HepG2 (cell line): ENCODE measurements around the gene CADPS. TPM values are rescaled to one million over a fixed set of nuclear protein-coding genes. Genes with fewer than 3 reads are reported as not detected.

Source experiments
- ATAC-seq: fragments of 200-7000 bp; cut with Tn5 transposase; 3 replicates; pipeline ENCODE4 v1.9.1; 2020; ENCODE audit warnings: mild to moderate bottlenecking, moderate library complexity
- BruUV-seq: library from RNA; stranded (reverse); fragments of 400-500 nt; replicated peaks from 2 replicates; lab custom pipeline; 2021; lab: Mats Ljungman, UMichigan
- CTCF ChIA-PET: fragments of 300-600 bp; formaldehyde crosslinking; extraction: SDS; loops from one replicate; lab custom pipeline; 2021; ENCODE audit warnings: low total read pairs, inconsistent platforms, low intra/inter-chr PET ratio; lab: Yijun Ruan, JAX
- POLR2A ChIA-PET: fragments of 350-600 bp; sonication (Branson Sonifier 250); formaldehyde crosslinking; loops from one replicate; lab custom pipeline; 2020; ENCODE audit warnings: antibody characterized with exemption, inconsistent platforms; lab: Yijun Ruan, JAX
- DNase-seq: peaks from one replicate; pipeline ENCODE4 v3.0.0-alpha.2; 2015; ENCODE audit warnings: low spot score
- FAIRE-seq: peaks from 3 replicates; lab custom pipeline; 2011; peaks lifted over from hg19 to GRCh38; lab: Jason Lieb, UNC
- H2AFZ ChIP-seq: one replicate; pipeline ENCODE4 v1.6.1; 2011; ENCODE audit warnings: low read length, inconsistent platforms
- H3K27ac ChIP-seq: fragments of 300-600 bp; 3 replicates; pipeline ENCODE4 v1.8.0; 2011; ENCODE audit warnings: mixed run types, mild to moderate bottlenecking, mixed read lengths, low read length, inconsistent platforms; ENCODE audit not compliant: insufficient read depth; ENCODE audit errors: extremely low read length
- H3K27me3 ChIP-seq, 2 experiments: fragments of 200-600 bp in 1 of 2; 2 replicates in 1 of 2; 3 replicates in 1 of 2; pipeline versions ENCODE4 v1.6.0 to v1.8.0; 2011; ENCODE audit warnings: low read length in 2 of 2, mild to moderate bottlenecking in 2 of 2, moderate library complexity in 2 of 2, inconsistent platforms in 1 of 2; ENCODE audit not compliant: insufficient read depth in 2 of 2, control insufficient read depth in 1 of 2
- H3K36me3 ChIP-seq, 2 experiments: fragments of 200-600 bp in 1 of 2; replicated peaks in 1 of 2; 2 replicates in 1 of 2; 3 replicates in 1 of 2; pipeline versions ENCODE4 v1.5.1 to v1.8.0; 2011; ENCODE audit warnings: low read length in 2 of 2, inconsistent platforms in 1 of 2; ENCODE audit not compliant: insufficient read depth in 2 of 2, control insufficient read depth in 1 of 2
- H3K4me1 ChIP-seq: 2 replicates; pipeline ENCODE4 v1.5.1; 2012; ENCODE audit warnings: low read length, inconsistent platforms; ENCODE audit not compliant: insufficient read depth
- H3K4me2 ChIP-seq: 2 replicates; pipeline ENCODE4 v1.6.0; 2011; ENCODE audit warnings: low read depth, low read length, inconsistent platforms
- H3K4me3 ChIP-seq, 3 experiments: fragments of 200-600 bp in 1 of 3; sonication (generic), shearing (Covaris generic) in 1 of 3; replicated peaks in 1 of 3; 2 replicates each; pipeline ENCODE4 v1.5.1; 2011 to 2016; ENCODE audit warnings: low read length in 3 of 3, inconsistent platforms in 2 of 3, low read depth in 2 of 3, mild to moderate bottlenecking in 2 of 3, control low read depth in 1 of 3, mixed read lengths in 1 of 3; ENCODE audit not compliant: insufficient read depth in 1 of 3
- H3K79me2 ChIP-seq: one replicate; pipeline ENCODE4 v1.6.1; 2011; ENCODE audit warnings: low read length, inconsistent platforms; ENCODE audit not compliant: insufficient read depth
- H3K9ac ChIP-seq: 2 replicates; pipeline ENCODE4 v1.6.0; 2011; ENCODE audit warnings: mild to moderate bottlenecking, low read depth, low read length, inconsistent platforms; ENCODE audit not compliant: insufficient read depth
- H3K9me3 ChIP-seq: 2 replicates; pipeline ENCODE4 v1.5.1; 2012; ENCODE audit warnings: mild to moderate bottlenecking, low read length
- H4K20me1 ChIP-seq: 2 replicates; pipeline ENCODE4 v1.6.0; 2011; ENCODE audit warnings: inconsistent platforms, mild to moderate bottlenecking, low read length, moderate library complexity; ENCODE audit not compliant: insufficient read depth
- MXD4 ChIP-seq: IDR thresholded peaks from 2 replicates; pipeline ENCODE4 v1.6.1; 2016; ENCODE audit warnings: mild to moderate bottlenecking, missing biosample characterization, missing genetic modification reagents
- SMC3 ChIP-seq: IDR thresholded peaks from 2 replicates; pipeline ENCODE4 v1.6.1; 2011; ENCODE audit warnings: low read length, improper control_type of control experiment
- STAG1 ChIP-seq: sonication (generic); formaldehyde crosslinking; IDR thresholded peaks from 2 replicates; pipeline ENCODE4 v1.4.0; 2020; ENCODE audit warnings: missing genetic modification reagents
- ZNF749 ChIP-seq: sonication (generic); formaldehyde crosslinking; IDR thresholded peaks from 2 replicates; pipeline ENCODE4 v1.8.0; 2022; ENCODE audit warnings: mild to moderate bottlenecking, missing genetic modification reagents, moderate library complexity, borderline replicate concordance
- WGBS: methylation state at CpG from one replicate; pipeline ENCODE4 v1.1.6; 2017; ENCODE audit warnings: low lambda C conversion rate; 5-methylcytosine and 5-hydroxymethylcytosine counted together
- in situ Hi-C: cut with HindIII; loops from 2 replicates; pipeline ENCODE4 v1.10.0; 2017; ENCODE audit warnings: low pct_unique_long_range_greater_than_20kb; ENCODE audit not compliant: extremely low pct_ligation_motif_present
- intact Hi-C: fragments of 100-400 bp; cut with micrococcal nuclease; formaldehyde crosslinking; loops from one replicate; pipeline ENCODE4 v1.10.0; 2022; ENCODE audit not compliant: unreplicated experiment
- polyA plus RNA-seq, 8 experiments: library from polyadenylated mRNA; depleted of rRNA in 3 of 8; stranded (reverse) in 7 of 8; unstranded in 1 of 8; fragments of >200 nt; fragmentation: Illumina TruSeq in 4 of 8; extraction: Trizol in 4 of 8; gene quantifications; 2 replicates each; pipeline versions ENCODE4 v1.2.1 to v1.2.3, GENCODE V29; 2011 to 2016; ENCODE audit warnings: low read depth in 4 of 8, missing spikeins in 1 of 8, mixed read lengths in 1 of 8; ENCODE audit not compliant: insufficient read depth in 1 of 8
- total RNA-seq, 5 experiments: library from RNA; depleted of rRNA; stranded (reverse); fragments of >200 nt; fragmentation: Illumina TruSeq; extraction: Trizol; gene quantifications; 2 replicates each; pipeline ENCODE4 v1.2.3, GENCODE V29; 2016; ENCODE audit warnings: low read depth in 1 of 5
- TF ChIP-seq, protein P1 (sequence below): sonication (generic); formaldehyde crosslinking; IDR thresholded peaks from 2 replicates; pipeline ENCODE4 v1.5.0; 2020; ENCODE audit warnings: mild to moderate bottlenecking, missing genetic modification reagents, moderate library complexity

Gene CADPS
- total and polyA plus RNA-seq, 2 of the 13 experiments (the other 11 are each of a cell fraction or from before 2014, with no cell fraction given) = not detected

- no peak overlapping the region for H3K4me3 ChIP-seq
- intact Hi-C loops (loop anchor here (2.0 to 5.0 kb wide), 2 partner anchors 67 to 358 kb away; no protein-coding TSS in a partner anchor), in situ Hi-C loops (loop anchor here (5.0 to 10.0 kb wide), 2 partner anchors 228 to 355 kb away; no protein-coding TSS in a partner anchor)
- POLR2A ChIA-PET = no interaction called here
- CTCF ChIA-PET = interaction anchor here (0.9 kb wide), 1 partner anchor 225 kb away, joined by 4 read pairs; no protein-coding TSS in a partner anchor
- H3K4me2 ChIP-seq = no peak overlapping the region
- WGBS = 0% methylated on average over 2 of the region's 2 CpGs
- peak; percentile 63 for FAIRE-seq
- H3K27me3 ChIP-seq = no peaks in the 10 kb centered on the region
- ATAC-seq = no peak
- DNase-seq = no peak
- BruUV-seq = no TSS peak
- no peaks in the 10 kb centered on the region for H4K20me1 ChIP-seq
- H3K36me3 ChIP-seq = no peaks in the 10 kb centered on the region
- H3K9me3 ChIP-seq = no peaks in the 10 kb centered on the region
- H2AFZ ChIP-seq = no peak overlapping the region
- no peak overlapping the region for H3K27ac ChIP-seq
- no peaks in the 10 kb centered on the region for H3K79me2 ChIP-seq
- H3K9ac ChIP-seq = no peak overlapping the region
- no peaks in the 10 kb centered on the region for H3K4me1 ChIP-seq
- TF ChIP-seq MXD4 (CRISPR knock-in tag) = no peak
- TF ChIP-seq, protein P1, sequence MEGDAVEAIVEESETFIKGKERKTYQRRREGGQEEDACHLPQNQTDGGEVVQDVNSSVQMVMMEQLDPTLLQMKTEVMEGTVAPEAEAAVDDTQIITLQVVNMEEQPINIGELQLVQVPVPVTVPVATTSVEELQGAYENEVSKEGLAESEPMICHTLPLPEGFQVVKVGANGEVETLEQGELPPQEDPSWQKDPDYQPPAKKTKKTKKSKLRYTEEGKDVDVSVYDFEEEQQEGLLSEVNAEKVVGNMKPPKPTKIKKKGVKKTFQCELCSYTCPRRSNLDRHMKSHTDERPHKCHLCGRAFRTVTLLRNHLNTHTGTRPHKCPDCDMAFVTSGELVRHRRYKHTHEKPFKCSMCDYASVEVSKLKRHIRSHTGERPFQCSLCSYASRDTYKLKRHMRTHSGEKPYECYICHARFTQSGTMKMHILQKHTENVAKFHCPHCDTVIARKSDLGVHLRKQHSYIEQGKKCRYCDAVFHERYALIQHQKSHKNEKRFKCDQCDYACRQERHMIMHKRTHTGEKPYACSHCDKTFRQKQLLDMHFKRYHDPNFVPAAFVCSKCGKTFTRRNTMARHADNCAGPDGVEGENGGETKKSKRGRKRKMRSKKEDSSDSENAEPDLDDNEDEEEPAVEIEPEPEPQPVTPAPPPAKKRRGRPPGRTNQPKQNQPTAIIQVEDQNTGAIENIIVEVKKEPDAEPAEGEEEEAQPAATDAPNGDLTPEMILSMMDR (CRISPR knock-in tag) = peak; percentile 42
- peak; percentile 49 for TF ChIP-seq STAG1 (CRISPR knock-in tag)
- TF ChIP-seq ZNF749 (CRISPR knock-in tag) = no peak
- peak; percentile 33; the same call in 1 of the 2 replicates for TF ChIP-seq SMC3
Measured at GRCh38 chr3:62559831-62560445, 315.3 kb downstream of the CADPS start.
